IMR-90 (cell line): Measurements from ENCODE around the gene CHN1. TPM values are rescaled to one million over a fixed set of nuclear protein-coding genes. Genes with fewer than 3 reads are reported as not detected.
A peak's percentile ranks its signal among the peaks of the same experiment; 100 is the strongest.

Experiments used
- ATAC-seq: fragments of 200-7000 bp; cut with Tn5 transposase; 2 replicates; pipeline ENCODE4 v1.9.1; 2020; ENCODE audit warnings: low read depth, mild to moderate bottlenecking, moderate library complexity
- BruUV-seq: library from RNA; stranded (reverse); fragments of 400-500 nt; replicated peaks from 2 replicates; lab custom pipeline; 2021; lab: Mats Ljungman, UMichigan
- CTCF ChIA-PET: fragments of 300-600 bp; formaldehyde crosslinking; extraction: SDS; loops from one replicate; lab custom pipeline; 2021; ENCODE audit warnings: antibody characterized with exemption; lab: Yijun Ruan, JAX
- POLR2A ChIA-PET: fragments of 300-600 bp; sonication (Branson Sonifier 250); formaldehyde crosslinking; loops from one replicate; lab custom pipeline; 2022; ENCODE audit warnings: antibody characterized with exemption; ENCODE audit not compliant: unreplicated experiment; lab: Charles Lee
- DNase-seq: peaks from one replicate; pipeline ENCODE4 v3.0.0; 2013
- H2AFZ ChIP-seq: replicated peaks from 2 replicates; pipeline ENCODE3; 2013; ENCODE audit warnings: low read length, mild to moderate bottlenecking; ENCODE audit not compliant: poor library complexity
- H2AK5ac ChIP-seq: 2 replicates; pipeline ENCODE4 v1.6.1; 2013; ENCODE audit warnings: low read depth, low read length, inconsistent platforms
- H2AK9ac ChIP-seq: replicated peaks from 2 replicates; pipeline ENCODE3; 2013; ENCODE audit warnings: mild to moderate bottlenecking, low read depth, low read length, moderate library complexity; ENCODE audit not compliant: poor library complexity
- H2BK120ac ChIP-seq: 2 replicates; pipeline ENCODE4 v1.6.1; 2013; ENCODE audit warnings: low read depth, low read length, inconsistent platforms
- H2BK15ac ChIP-seq: 3 replicates; pipeline ENCODE4 v1.6.1; 2013; ENCODE audit warnings: low read depth, low read length, inconsistent platforms
- H2BK20ac ChIP-seq: 2 replicates; pipeline ENCODE4 v1.6.1; 2013; ENCODE audit warnings: low read depth, mild to moderate bottlenecking, inconsistent platforms, low read length, moderate library complexity
- H2BK5ac ChIP-seq: 2 replicates; pipeline ENCODE4 v1.6.1; 2013; ENCODE audit warnings: mild to moderate bottlenecking, low read depth, low read length, inconsistent platforms; ENCODE audit not compliant: poor library complexity, severe bottlenecking
- H3K14ac ChIP-seq: replicated peaks from 2 replicates; pipeline ENCODE4 v1.6.1; 2013; ENCODE audit warnings: low read depth, low read length, inconsistent platforms
- H3K18ac ChIP-seq: 2 replicates; pipeline ENCODE4 v1.6.1; 2013; ENCODE audit warnings: low read depth, low read length, control low read depth
- H3K23ac ChIP-seq: 2 replicates; pipeline ENCODE4 v1.6.1; 2013; ENCODE audit warnings: low read depth, low read length, inconsistent platforms
- H3K27ac ChIP-seq: 2 replicates; pipeline ENCODE4 v1.5.1; 2013; ENCODE audit warnings: mild to moderate bottlenecking, control low read depth, low read length; ENCODE audit not compliant: insufficient read depth
- H3K27me3 ChIP-seq: 2 replicates; pipeline ENCODE4 v1.6.1; 2013; ENCODE audit warnings: low read length; ENCODE audit not compliant: control insufficient read depth, insufficient read depth
- H3K36me3 ChIP-seq: 2 replicates; pipeline ENCODE4 v1.6.1; 2013; ENCODE audit warnings: low read length, mixed read lengths; ENCODE audit not compliant: control insufficient read depth, insufficient read depth
- H3K4ac ChIP-seq: 2 replicates; pipeline ENCODE4 v1.6.1; 2013; ENCODE audit warnings: low read depth, low read length, inconsistent platforms
- H3K4me1 ChIP-seq: 2 replicates; pipeline ENCODE4 v1.6.1; 2013; ENCODE audit warnings: low read length, mixed read lengths; ENCODE audit not compliant: control insufficient read depth, insufficient read depth
- H3K4me2 ChIP-seq: 2 replicates; pipeline ENCODE4 v1.6.1; 2013; ENCODE audit warnings: low read depth, mild to moderate bottlenecking, control low read depth, low read length, moderate library complexity
- H3K4me3 ChIP-seq: 2 replicates; pipeline ENCODE4 v1.5.1; 2013; ENCODE audit warnings: low read depth, mild to moderate bottlenecking, control low read depth, low read length, moderate library complexity; ENCODE audit not compliant: insufficient read depth
- H3K56ac ChIP-seq: 2 replicates; pipeline ENCODE4 v1.6.1; 2013; ENCODE audit warnings: low read length, inconsistent platforms; ENCODE audit not compliant: insufficient read depth; ENCODE audit errors: extremely low read depth
- H3K79me1 ChIP-seq, 2 experiments: 2 replicates each; pipeline ENCODE4 v1.6.1; 2013; ENCODE audit warnings: low read length in 2 of 2, inconsistent platforms in 1 of 2, low read depth in 1 of 2
- H3K9ac ChIP-seq: 2 replicates; pipeline ENCODE4 v1.6.1; 2013; ENCODE audit warnings: low read depth, low read length, control low read depth
- H3K9me1 ChIP-seq: 2 replicates; pipeline ENCODE4 v1.6.1; 2013; ENCODE audit warnings: low read length, inconsistent platforms; ENCODE audit not compliant: insufficient read depth
- H3K9me3 ChIP-seq: 2 replicates; pipeline ENCODE4 v1.6.1; 2013; ENCODE audit warnings: low read length; ENCODE audit not compliant: control insufficient read depth, insufficient read depth
- H4K20me1 ChIP-seq: 2 replicates; pipeline ENCODE4 v1.6.1; 2013; ENCODE audit warnings: low read length, inconsistent platforms; ENCODE audit not compliant: insufficient read depth
- H4K5ac ChIP-seq: 2 replicates; pipeline ENCODE4 v1.6.1; 2013; ENCODE audit warnings: mild to moderate bottlenecking, low read depth, low read length, control low read depth
- H4K8ac ChIP-seq, 2 experiments: 2 replicates each; pipeline ENCODE4 v1.6.1; 2013; ENCODE audit warnings: low read depth in 2 of 2, low read length in 2 of 2, control low read depth in 1 of 2, inconsistent platforms in 1 of 2
- H4K91ac ChIP-seq: 2 replicates; pipeline ENCODE4 v1.6.1; 2013; ENCODE audit warnings: low read depth, low read length, inconsistent platforms; ENCODE audit not compliant: insufficient read depth
- BHLHE40 ChIP-seq: fragments of 150-350 bp; IDR thresholded peaks from 2 replicates; pipeline ENCODE4 v1.6.1; 2016; ENCODE audit warnings: mild to moderate bottlenecking, low read depth, low read length
- CEBPB ChIP-seq: IDR thresholded peaks from 2 replicates; pipeline ENCODE4 v1.6.1; 2012; ENCODE audit warnings: low read depth, low read length, improper control_type of control experiment
- CHD1 ChIP-seq: IDR thresholded peaks from 2 replicates; pipeline ENCODE4 v1.6.1; 2012; ENCODE audit warnings: low read depth, low read length, improper control_type of control experiment
- ELK1 ChIP-seq: fragments of 150-350 bp; IDR thresholded peaks from 2 replicates; pipeline ENCODE4 v1.6.1; 2016; ENCODE audit warnings: low read depth, mild to moderate bottlenecking, low read length, moderate library complexity, borderline replicate concordance
- FOS ChIP-seq: fragments of 150-350 bp; IDR thresholded peaks from 2 replicates; pipeline ENCODE4 v1.6.1; 2016; ENCODE audit warnings: low read depth, low read length
- MAFK ChIP-seq: IDR thresholded peaks from 2 replicates; pipeline ENCODE4 v1.6.1; 2012; ENCODE audit warnings: low read depth, low read length, improper control_type of control experiment
- MAZ ChIP-seq: IDR thresholded peaks from 2 replicates; pipeline ENCODE4 v1.6.1; 2012; ENCODE audit warnings: low read depth, mild to moderate bottlenecking, low read length, improper control_type of control experiment, moderate library complexity, borderline replicate concordance
- MXI1 ChIP-seq: IDR thresholded peaks from 2 replicates; pipeline ENCODE4 v1.6.1; 2012; ENCODE audit warnings: low read depth, mild to moderate bottlenecking, low read length, moderate library complexity, borderline replicate concordance
- NFE2L2 ChIP-seq: fragments of 150-350 bp; IDR thresholded peaks from 2 replicates; pipeline ENCODE4 v1.6.1; 2016; ENCODE audit warnings: low read depth, mild to moderate bottlenecking, low read length
- POLR2A ChIP-seq: IDR thresholded peaks from 2 replicates; pipeline ENCODE4 v1.6.1; 2012; ENCODE audit warnings: mild to moderate bottlenecking, low read depth, low read length
- RAD21 ChIP-seq: IDR thresholded peaks from 2 replicates; pipeline ENCODE4 v1.6.1; 2012; ENCODE audit warnings: low read length, improper control_type of control experiment
- RCOR1 ChIP-seq: IDR thresholded peaks from 2 replicates; pipeline ENCODE4 v1.6.1; 2012; ENCODE audit warnings: mild to moderate bottlenecking, low read length, improper control_type of control experiment; ENCODE audit not compliant: insufficient replicate concordance
- RFX5 ChIP-seq: IDR thresholded peaks from 2 replicates; pipeline ENCODE4 v1.8.0; 2012; ENCODE audit warnings: low read depth, mild to moderate bottlenecking, low read length, moderate library complexity
- SMC3 ChIP-seq: fragments of 150-350 bp; IDR thresholded peaks from 2 replicates; pipeline ENCODE4 v1.6.1; 2016; ENCODE audit warnings: low read depth, mild to moderate bottlenecking, antibody characterized with exemption, low read length, moderate library complexity
- USF2 ChIP-seq: fragments of 150-350 bp; IDR thresholded peaks from 2 replicates; pipeline ENCODE4 v1.6.1; 2017; ENCODE audit warnings: mild to moderate bottlenecking, antibody characterized with exemption, low read length, low read depth
- WGBS, 2 experiments: methylation state at CpG; one replicate each; pipeline versions ENCODE4 v1.1.5 to v1.1.7; 2013; ENCODE audit warnings: missing lambda C conversion rate in 2 of 2; ENCODE audit not compliant: insufficient read length in 1 of 2; ENCODE audit errors: extremely low coverage in 2 of 2; 5-methylcytosine and 5-hydroxymethylcytosine counted together
- dilution Hi-C: fragments of 300-500 bp; cut with HindIII; formaldehyde crosslinking; loops from one replicate; pipeline ENCODE4 v1.14.3; 2018; ENCODE audit warnings: low sequenced_read_pairs; ENCODE audit not compliant: unreplicated experiment
- in situ Hi-C: fragments of 300-500 bp; cut with MboI; formaldehyde crosslinking; loops from 3 replicates; pipeline ENCODE4 v1.14.3; 2019; ENCODE audit warnings: low sequenced_read_pairs, inconsistent platforms, mixed read lengths
- intact Hi-C: fragments of 100-400 bp; cut with micrococcal nuclease; formaldehyde crosslinking; loops from 2 replicates; pipeline ENCODE4 v1.10.0; 2022
- polyA plus RNA-seq, 3 experiments: library from polyadenylated mRNA; depleted of rRNA; stranded (reverse); fragments of >200 nt; gene quantifications; 2 replicates each; pipeline ENCODE4 v1.2.3, GENCODE V29; 2012; ENCODE audit warnings: low replicate concordance in 1 of 3
- total RNA-seq: library from RNA; depleted of rRNA; stranded (reverse); fragments of >200 nt; gene quantifications from 2 replicates; pipeline ENCODE4 v1.2.3, GENCODE V29; 2012
- TF ChIP-seq, protein P1 (sequence below): conservative IDR thresholded peaks from 2 replicates; pipeline ENCODE4 v1.5.1; 2012; ENCODE audit warnings: mild to moderate bottlenecking, low read depth, low read length, improper control_type of control experiment

The CHN1 gene
- total and polyA plus RNA-seq, 2 of the 4 experiments (the other 2 are of a cell fraction), result 58.4 to 66.9 TPM

GRCh38 chr2:174964404-174964803 is 40.8 kb downstream of the CHN1 start:
- Histone ChIP-seq H3K36me3 (no peaks in the 10 kb centered on the region), H3K27ac (no peak overlapping the region), H3K18ac (peak overlapping the region; percentile 35; the same call in 1 of the 2 replicates), H3K4me1 (peaks cover 4% of the 10 kb centered on the region), H4K91ac (no peak overlapping the region), H2AK5ac (no peak overlapping the region), H2BK5ac (peak overlapping the region; percentile 4), H3K27me3 (no peaks in the 10 kb centered on the region), H4K5ac (peak overlapping the region; percentile 7; the same call in 1 of the 2 replicates), H3K56ac (no peak overlapping the region), H3K4me3 (no peak overlapping the region), H2BK20ac (no peak overlapping the region), H3K14ac (no peak overlapping the region), H2BK120ac (peak overlapping the region; percentile 38), H2AFZ (no peak overlapping the region), H3K9me3 (no peaks in the 10 kb centered on the region), H3K79me1 (peaks cover 2 to 7% of the 10 kb centered on the region in 2 experiments; a peak in 3 of 4 replicates), H3K4ac (no peak overlapping the region), H2AK9ac (no peak overlapping the region), H3K9ac (no peak overlapping the region), H3K9me1 (no peaks in the 10 kb centered on the region), H2BK15ac (peak overlapping the region; percentile 63; the same call in 1 of the 3 replicates), H3K4me2 (no peak overlapping the region), H3K23ac (no peak overlapping the region), H4K8ac (no peak overlapping the region; a peak in 1 of 4 replicates), H4K20me1 (no peaks in the 10 kb centered on the region)
- in situ Hi-C loops, result no loop called here
- no peak for TF ChIP-seq MAFK
- TF ChIP-seq FOS, result no peak
- no peak for TF ChIP-seq USF2
- TF ChIP-seq RFX5, result no peak
- TF ChIP-seq POLR2A, result no peak
- TF ChIP-seq MAZ, result no peak
- no peak for TF ChIP-seq MXI1
- TF ChIP-seq RCOR1, result no peak
- TF ChIP-seq RAD21, result no peak
- no peak for TF ChIP-seq NFE2L2
- TF ChIP-seq CEBPB, result no peak
- no peak for TF ChIP-seq SMC3
- TF ChIP-seq ELK1, result no peak
- no peak for TF ChIP-seq BHLHE40
- TF ChIP-seq, protein P1, sequence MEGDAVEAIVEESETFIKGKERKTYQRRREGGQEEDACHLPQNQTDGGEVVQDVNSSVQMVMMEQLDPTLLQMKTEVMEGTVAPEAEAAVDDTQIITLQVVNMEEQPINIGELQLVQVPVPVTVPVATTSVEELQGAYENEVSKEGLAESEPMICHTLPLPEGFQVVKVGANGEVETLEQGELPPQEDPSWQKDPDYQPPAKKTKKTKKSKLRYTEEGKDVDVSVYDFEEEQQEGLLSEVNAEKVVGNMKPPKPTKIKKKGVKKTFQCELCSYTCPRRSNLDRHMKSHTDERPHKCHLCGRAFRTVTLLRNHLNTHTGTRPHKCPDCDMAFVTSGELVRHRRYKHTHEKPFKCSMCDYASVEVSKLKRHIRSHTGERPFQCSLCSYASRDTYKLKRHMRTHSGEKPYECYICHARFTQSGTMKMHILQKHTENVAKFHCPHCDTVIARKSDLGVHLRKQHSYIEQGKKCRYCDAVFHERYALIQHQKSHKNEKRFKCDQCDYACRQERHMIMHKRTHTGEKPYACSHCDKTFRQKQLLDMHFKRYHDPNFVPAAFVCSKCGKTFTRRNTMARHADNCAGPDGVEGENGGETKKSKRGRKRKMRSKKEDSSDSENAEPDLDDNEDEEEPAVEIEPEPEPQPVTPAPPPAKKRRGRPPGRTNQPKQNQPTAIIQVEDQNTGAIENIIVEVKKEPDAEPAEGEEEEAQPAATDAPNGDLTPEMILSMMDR, result no peak
- TF ChIP-seq CHD1, result no peak
- ATAC-seq, result no peak
- BruUV-seq, result no TSS peak
- dilution Hi-C loops, result no loop called here
- WGBS, 2 experiments, result no CpG with 5 or more reads among the region's 2 CpGs
- intact Hi-C loops, result no loop called here
- ChIA-PET CTCF (no interaction called here), POLR2A (no interaction called here)
- DNase-seq, result no peak
